Upper lobe of right lung (tissue), 1 donor: Measurements from ENCODE around the gene POLH. TPM values are rescaled to one million over a fixed set of nuclear protein-coding genes. Genes with fewer than 3 reads are reported as not detected.

ENCODE experiments used
- ATAC-seq: fragments of 200-7000 bp; cut with Tn5 transposase; one replicate; pipeline ENCODE4 v1.9.1; 2020; ENCODE audit warnings: mild to moderate bottlenecking, moderate library complexity
- DNase-seq: peaks from one replicate; pipeline ENCODE4 v3.0.0-alpha.2; 2020
- H3K27ac ChIP-seq: fragments of 200-600 bp; one replicate; pipeline ENCODE4 v1.8.0; 2022
- H3K27me3 ChIP-seq: fragments of 200-600 bp; one replicate; pipeline ENCODE4 v1.8.0; 2022; ENCODE audit warnings: mild to moderate bottlenecking
- H3K36me3 ChIP-seq: fragments of 200-600 bp; one replicate; pipeline ENCODE4 v1.8.0; 2022
- H3K4me1 ChIP-seq: fragments of 200-600 bp; one replicate; pipeline ENCODE4 v1.8.0; 2022
- H3K4me3 ChIP-seq: fragments of 200-600 bp; one replicate; pipeline ENCODE4 v1.8.0; 2022; ENCODE audit warnings: mild to moderate bottlenecking
- H3K9me3 ChIP-seq: fragments of 200-600 bp; one replicate; pipeline ENCODE4 v1.8.0; 2022
- intact Hi-C: fragments of 100-400 bp; cut with DNase I; formaldehyde crosslinking; loops from one replicate; pipeline ENCODE4 v1.11.0; 2022
- total RNA-seq: library from RNA; stranded (reverse); fragmentation: NEBNext Ultra II Directional; extraction: Animal tissue kit (Norgen Biotek cat#: 25700); gene quantifications from one replicate; pipeline ENCODE4 v1.2.1, GENCODE V29; 2021
- TF ChIP-seq, protein P1 (sequence below): fragments of 200-600 bp; IDR thresholded peaks from one replicate; pipeline ENCODE4 v1.8.0; 2022; ENCODE audit warnings: antibody characterized with exemption
- donor health status: DM: no; HTN: yes; CAD: no; lungs with severe emphysema.

POLH gene
- total RNA-seq, 1 donor from 2014 or later = 21.4 TPM

DNA sequence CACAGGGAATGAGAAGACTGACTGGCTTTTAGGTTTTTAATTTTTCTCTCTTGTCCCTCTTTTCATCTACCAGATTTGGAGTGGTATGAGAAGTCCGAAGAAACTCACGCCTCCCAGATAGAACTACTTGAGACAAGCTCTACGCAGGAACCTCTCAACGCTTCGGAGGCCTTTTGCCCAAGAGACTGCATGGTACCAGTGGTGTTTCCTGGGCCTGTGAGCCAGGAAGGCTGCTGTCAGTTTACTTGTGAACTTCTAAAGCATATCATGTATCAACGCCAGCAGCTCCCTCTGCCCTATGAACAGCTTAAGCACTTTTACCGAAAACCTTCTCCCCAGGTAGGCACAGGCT is 60.3 kb downstream of the POLH start:
- H3K4me3 ChIP-seq = peak overlapping the region; percentile 78
- TF ChIP-seq, protein P1, sequence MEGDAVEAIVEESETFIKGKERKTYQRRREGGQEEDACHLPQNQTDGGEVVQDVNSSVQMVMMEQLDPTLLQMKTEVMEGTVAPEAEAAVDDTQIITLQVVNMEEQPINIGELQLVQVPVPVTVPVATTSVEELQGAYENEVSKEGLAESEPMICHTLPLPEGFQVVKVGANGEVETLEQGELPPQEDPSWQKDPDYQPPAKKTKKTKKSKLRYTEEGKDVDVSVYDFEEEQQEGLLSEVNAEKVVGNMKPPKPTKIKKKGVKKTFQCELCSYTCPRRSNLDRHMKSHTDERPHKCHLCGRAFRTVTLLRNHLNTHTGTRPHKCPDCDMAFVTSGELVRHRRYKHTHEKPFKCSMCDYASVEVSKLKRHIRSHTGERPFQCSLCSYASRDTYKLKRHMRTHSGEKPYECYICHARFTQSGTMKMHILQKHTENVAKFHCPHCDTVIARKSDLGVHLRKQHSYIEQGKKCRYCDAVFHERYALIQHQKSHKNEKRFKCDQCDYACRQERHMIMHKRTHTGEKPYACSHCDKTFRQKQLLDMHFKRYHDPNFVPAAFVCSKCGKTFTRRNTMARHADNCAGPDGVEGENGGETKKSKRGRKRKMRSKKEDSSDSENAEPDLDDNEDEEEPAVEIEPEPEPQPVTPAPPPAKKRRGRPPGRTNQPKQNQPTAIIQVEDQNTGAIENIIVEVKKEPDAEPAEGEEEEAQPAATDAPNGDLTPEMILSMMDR = no peak
- peaks cover 40% of the 10 kb centered on the region for H3K36me3 ChIP-seq
- DNase-seq = no peak
- intact Hi-C loops = no loop called here
- H3K27me3 ChIP-seq = no peaks in the 10 kb centered on the region
- H3K4me1 ChIP-seq = peaks cover 22% of the 10 kb centered on the region
- no peaks in the 10 kb centered on the region for H3K9me3 ChIP-seq
- peak; percentile 29 for ATAC-seq
- peak overlapping the region; percentile 83 for H3K27ac ChIP-seq

- H3K27me3 ChIP-seq = no peaks in the 10 kb centered on the region
- no peak overlapping the region for H3K4me3 ChIP-seq
- H3K27ac ChIP-seq = no peak overlapping the region
- TF ChIP-seq, protein P1 = no peak
- no peak for ATAC-seq
- peaks cover 47% of the 10 kb centered on the region for H3K36me3 ChIP-seq
- DNase-seq = no peak
- no peaks in the 10 kb centered on the region for H3K9me3 ChIP-seq
- peaks cover 22% of the 10 kb centered on the region for H3K4me1 ChIP-seq
- intact Hi-C loops = no loop called here
Measured at GRCh38 chr6:43639984-43640800, 64.2 kb downstream of the POLH start.

DNA sequence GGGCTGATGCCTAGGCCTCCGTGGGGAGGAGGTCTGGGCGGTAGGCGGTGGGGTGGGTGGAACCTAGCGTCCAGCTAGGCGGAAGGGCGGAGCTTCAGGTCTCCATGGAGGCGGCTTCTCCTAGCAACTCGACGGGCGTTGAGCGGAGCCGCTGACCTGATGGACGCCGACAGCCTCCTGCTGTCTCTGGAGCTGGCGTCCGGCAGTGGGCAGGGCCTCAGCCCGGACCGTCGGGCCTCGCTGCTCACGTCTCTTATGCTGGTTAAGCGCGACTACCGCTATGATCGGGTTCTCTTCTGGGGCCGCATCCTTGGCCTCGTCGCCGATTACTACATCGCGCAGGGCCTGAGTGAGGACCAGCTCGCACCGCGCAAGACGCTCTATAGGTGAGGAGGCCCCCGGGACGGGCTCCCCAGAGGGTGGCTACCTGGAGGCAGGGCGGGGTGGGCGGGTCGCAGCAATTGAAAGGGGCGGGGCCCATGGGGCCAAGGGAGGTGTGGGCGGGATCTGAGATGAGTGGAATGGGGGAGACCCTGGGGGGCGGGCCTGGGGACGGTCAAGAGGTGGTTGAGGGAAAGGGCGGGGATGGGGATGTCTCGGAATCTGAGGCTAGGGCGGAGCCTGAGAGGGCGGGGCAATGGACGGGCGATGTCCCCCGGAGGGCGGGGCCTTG is 69.1 kb downstream of the POLH start, which contains the start of gene RSPH9:
RSPH9 (plus strand) TSS at position 97 of the 673 bp plus-strand sequence; CDS start at position 160, 63 bp downstream.
- peak; percentile 89 for ATAC-seq
- intact Hi-C loops = no loop called here
- Histone ChIP-seq H3K9me3 (no peaks in the 10 kb centered on the region), H3K36me3 (peaks cover 19% of the 10 kb centered on the region), H3K27ac (peak within 1 kb of the TSS; percentile 24), H3K4me3 (peak within 1 kb of the TSS; percentile 59), H3K27me3 (no peaks in the 10 kb centered on the region), H3K4me1 (no peaks in the 10 kb centered on the region)
- TF ChIP-seq, protein P1 = no peak
- peak; percentile 85 for DNase-seq

- no peak overlapping the region for H3K27ac ChIP-seq
- peak overlapping the region; percentile 59 for H3K4me3 ChIP-seq
- intact Hi-C loops = no loop called here
- H3K9me3 ChIP-seq = no peaks in the 10 kb centered on the region
- H3K4me1 ChIP-seq = no peaks in the 10 kb centered on the region
- ATAC-seq (no peak), DNase-seq (no peak)
- H3K36me3 ChIP-seq = peaks cover 14% of the 10 kb centered on the region
- TF ChIP-seq, protein P1 = no peak
- H3K27me3 ChIP-seq = no peaks in the 10 kb centered on the region
Measured at GRCh38 chr6:43645613-43645964, 69.6 kb downstream of the POLH start.

GRCh38 chr6:43647613-43648012 is 71.6 kb downstream of the POLH start:
- Histone ChIP-seq H3K27ac (no peak overlapping the region), H3K27me3 (no peaks in the 10 kb centered on the region), H3K4me3 (no peak overlapping the region), H3K4me1 (no peaks in the 10 kb centered on the region), H3K36me3 (no peaks in the 10 kb centered on the region), H3K9me3 (no peaks in the 10 kb centered on the region)
- TF ChIP-seq, protein P1 = no peak
- intact Hi-C loops = no loop called here
- DNase-seq = no peak
- no peak for ATAC-seq
